Endothelial cell (in vitro differentiated cells): ENCODE results near the gene USP37. TPM values are rescaled to one million over a fixed set of nuclear protein-coding genes. Genes with fewer than 3 reads are reported as not detected.
A peak's percentile ranks its signal among the peaks of the same experiment; 100 is the strongest.

ENCODE experiments used
- DNase-seq: peaks from one replicate; pipeline ENCODE4 v3.0.0; 2021; ENCODE audit warnings: low spot score
- H3K27ac Mint-ChIP-seq: one replicate; pipeline ENCODE4 v1.8.0; 2021; ENCODE audit warnings: mixed read lengths, inconsistent platforms; ENCODE audit not compliant: unreplicated experiment
- H3K27me3 Mint-ChIP-seq: one replicate; pipeline ENCODE4 v1.8.0; 2021; ENCODE audit warnings: mild to moderate bottlenecking, moderate library complexity, mixed read lengths, inconsistent platforms; ENCODE audit not compliant: unreplicated experiment
- H3K36me3 Mint-ChIP-seq: one replicate; pipeline ENCODE4 v1.8.0; 2021; ENCODE audit warnings: mild to moderate bottlenecking, low read depth, mixed read lengths, inconsistent platforms; ENCODE audit not compliant: unreplicated experiment
- H3K4me1 Mint-ChIP-seq: one replicate; pipeline ENCODE4 v1.8.0; 2021; ENCODE audit warnings: mild to moderate bottlenecking, mixed read lengths, inconsistent platforms; ENCODE audit not compliant: unreplicated experiment
- H3K4me3 Mint-ChIP-seq: one replicate; pipeline ENCODE4 v1.8.0; 2021; ENCODE audit warnings: mild to moderate bottlenecking, mixed read lengths, inconsistent platforms; ENCODE audit not compliant: unreplicated experiment
- H3K9me3 Mint-ChIP-seq: one replicate; pipeline ENCODE4 v1.8.0; 2021; ENCODE audit warnings: mixed read lengths, inconsistent platforms; ENCODE audit not compliant: unreplicated experiment
- CTCF ChIP-seq: fragments of 200-600 bp; sonication (generic); IDR thresholded peaks from one replicate; pipeline ENCODE4 v1.5.0; 2021; ENCODE audit warnings: antibody characterized with exemption; ENCODE audit not compliant: unreplicated experiment
- total RNA-seq: library from RNA; stranded (reverse); fragmentation: NEBNext Ultra II Directional; extraction: Animal tissue kit (Norgen Biotek cat#: 25700); gene quantifications from one replicate; pipeline ENCODE4 v1.2.1, GENCODE V29; 2021; ENCODE audit not compliant: unreplicated experiment

The USP37 gene
- total RNA-seq, 1 donor from 2014 or later, result 16.1 TPM

- no peaks in the 10 kb centered on the region for H3K9me3 Mint-ChIP-seq
- H3K4me1 Mint-ChIP-seq, result peaks cover 27% of the 10 kb centered on the region
- DNase-seq, result no peak
- peaks cover 14% of the 10 kb centered on the region for H3K36me3 Mint-ChIP-seq
- no peaks in the 10 kb centered on the region for H3K27me3 Mint-ChIP-seq
- H3K27ac Mint-ChIP-seq, result peak overlapping the region; percentile 89
- TF ChIP-seq CTCF, result no peak
- no peak overlapping the region for H3K4me3 Mint-ChIP-seq
Measured at GRCh38 chr2:218501665-218502064, 66.5 kb downstream of the USP37 start.

- Mint-ChIP-seq H3K27me3 (no peaks in the 10 kb centered on the region), H3K27ac (peak overlapping the region; percentile 70), H3K9me3 (no peaks in the 10 kb centered on the region), H3K4me1 (peaks cover 27% of the 10 kb centered on the region), H3K4me3 (peak overlapping the region; percentile 25), H3K36me3 (peaks cover 14% of the 10 kb centered on the region)
- TF ChIP-seq CTCF, result no peak
- no peak for DNase-seq
Measured at GRCh38 chr2:218500501-218501060, 67.6 kb downstream of the USP37 start.

- Mint-ChIP-seq H3K27me3 (no peaks in the 10 kb centered on the region), H3K27ac (peak overlapping the region; percentile 5), H3K36me3 (peaks cover 8% of the 10 kb centered on the region), H3K4me1 (no peaks in the 10 kb centered on the region), H3K4me3 (no peak overlapping the region), H3K9me3 (no peaks in the 10 kb centered on the region)
- no peak for DNase-seq
- TF ChIP-seq CTCF, result no peak
Measured at GRCh38 chr2:218485986-218486667, 82.0 kb downstream of the USP37 start.

- H3K27ac Mint-ChIP-seq, result no peak overlapping the region
- no peak for TF ChIP-seq CTCF
- H3K36me3 Mint-ChIP-seq, result peaks cover 4% of the 10 kb centered on the region
- H3K4me3 Mint-ChIP-seq, result no peak overlapping the region
- no peaks in the 10 kb centered on the region for H3K4me1 Mint-ChIP-seq
- no peaks in the 10 kb centered on the region for H3K9me3 Mint-ChIP-seq
- no peaks in the 10 kb centered on the region for H3K27me3 Mint-ChIP-seq
- no peak for DNase-seq
Measured at GRCh38 chr2:218482651-218483050, 85.5 kb downstream of the USP37 start.

GRCh38 chr2:218479595-218479994 lies 88.6 kb downstream of the USP37 start:
- no peak for DNase-seq
- Mint-ChIP-seq H3K27ac (no peak overlapping the region), H3K9me3 (no peaks in the 10 kb centered on the region), H3K4me1 (no peaks in the 10 kb centered on the region), H3K36me3 (no peaks in the 10 kb centered on the region), H3K27me3 (no peaks in the 10 kb centered on the region), H3K4me3 (no peak overlapping the region)
- no peak for TF ChIP-seq CTCF
